Caco-2 (cell line): Measurements from ENCODE around the gene TBCE. TPM values are rescaled to one million over a fixed set of nuclear protein-coding genes. Genes with fewer than 3 reads are reported as not detected.

Source experiments
- BruUV-seq: library from RNA; stranded (reverse); fragments of 400-500 nt; replicated peaks from 2 replicates; lab custom pipeline; 2021; lab: Mats Ljungman, UMichigan
- CTCF ChIA-PET: fragments of 300-600 bp; sonication (Branson Sonifier 250); formaldehyde crosslinking; loops from one replicate; lab custom pipeline; 2022; ENCODE audit warnings: antibody characterized with exemption; lab: Charles Lee
- POLR2A ChIA-PET: fragments of 300-600 bp; sonication (Branson Sonifier 250); formaldehyde crosslinking; loops from one replicate; lab custom pipeline; 2022; ENCODE audit warnings: antibody characterized with exemption; lab: Charles Lee
- DNase-seq, 2 experiments: peaks; one replicate each; pipeline versions ENCODE4 v3.0.0 to v3.0.0-alpha.2; 2020 to 2022
- H3K27me3 ChIP-seq: replicated peaks from 2 replicates; pipeline ENCODE4 v1.6.0; 2011; ENCODE audit warnings: low read length; ENCODE audit not compliant: control insufficient read depth, insufficient read depth
- H3K36me3 ChIP-seq: 2 replicates; pipeline ENCODE4 v1.5.1; 2011; ENCODE audit warnings: low read length; ENCODE audit not compliant: control insufficient read depth, insufficient read depth
- H3K4me1 ChIP-seq: fragments of 250-450 bp; sonication (Bioruptor Pico); 2 replicates; pipeline ENCODE4 v1.5.1; 2020; ENCODE audit warnings: mild to moderate bottlenecking
- H3K4me3 ChIP-seq: 2 replicates; pipeline ENCODE4 v1.5.1; 2011; ENCODE audit warnings: low read depth, mild to moderate bottlenecking, control low read depth, low read length
- H3K9me3 ChIP-seq: fragments of 250-450 bp; sonication (Bioruptor Pico); 2 replicates; pipeline ENCODE4 v1.5.1; 2020; ENCODE audit warnings: mild to moderate bottlenecking, moderate library complexity
- H3K27ac Mint-ChIP-seq: one replicate; pipeline ENCODE4 v1.8.0; 2022; ENCODE audit warnings: mixed read lengths; ENCODE audit not compliant: unreplicated experiment
- H3K27me3 Mint-ChIP-seq: one replicate; pipeline ENCODE4 v1.8.0; 2022; ENCODE audit warnings: mixed read lengths; ENCODE audit not compliant: insufficient read depth, unreplicated experiment
- H3K36me3 Mint-ChIP-seq: one replicate; pipeline ENCODE4 v1.8.0; 2022; ENCODE audit warnings: mild to moderate bottlenecking, mixed read lengths; ENCODE audit not compliant: insufficient read depth, unreplicated experiment
- H3K4me1 Mint-ChIP-seq: one replicate; pipeline ENCODE4 v1.8.0; 2022; ENCODE audit warnings: low read depth, mixed read lengths; ENCODE audit not compliant: unreplicated experiment
- H3K4me3 Mint-ChIP-seq: one replicate; pipeline ENCODE4 v1.8.0; 2022; ENCODE audit warnings: mild to moderate bottlenecking, moderate library complexity, mixed read lengths; ENCODE audit not compliant: unreplicated experiment
- H3K9me3 Mint-ChIP-seq: one replicate; pipeline ENCODE4 v1.8.0; 2022; ENCODE audit warnings: mixed read lengths; ENCODE audit not compliant: unreplicated experiment
- intact Hi-C: fragments of 100-400 bp; cut with micrococcal nuclease; formaldehyde crosslinking; loops from one replicate; pipeline ENCODE4 v1.10.0; 2022; ENCODE audit not compliant: unreplicated experiment
- total RNA-seq: library from RNA; stranded (reverse); gene quantifications from 2 replicates; pipeline ENCODE4 v1.2.3, GENCODE V29; 2022
- TF ChIP-seq, protein P1 (sequence below), 2 experiments: fragments of 200-600 bp in 1 of 2; IDR thresholded peaks; 1 replicate in 1 of 2; 2 replicates in 1 of 2; pipeline versions ENCODE4 v1.5.1 to v1.8.0; 2011 to 2022; ENCODE audit warnings: antibody characterized with exemption in 1 of 2, control low read depth in 1 of 2, inconsistent platforms in 1 of 2, low read depth in 1 of 2, low read length in 1 of 2, mild to moderate bottlenecking in 1 of 2, moderate library complexity in 1 of 2; ENCODE audit not compliant: insufficient read depth in 1 of 2, severe bottlenecking in 1 of 2, unreplicated experiment in 1 of 2

TBCE gene
- total RNA-seq, 1 experiment from 2014 or later: 40.0 TPM

DNA sequence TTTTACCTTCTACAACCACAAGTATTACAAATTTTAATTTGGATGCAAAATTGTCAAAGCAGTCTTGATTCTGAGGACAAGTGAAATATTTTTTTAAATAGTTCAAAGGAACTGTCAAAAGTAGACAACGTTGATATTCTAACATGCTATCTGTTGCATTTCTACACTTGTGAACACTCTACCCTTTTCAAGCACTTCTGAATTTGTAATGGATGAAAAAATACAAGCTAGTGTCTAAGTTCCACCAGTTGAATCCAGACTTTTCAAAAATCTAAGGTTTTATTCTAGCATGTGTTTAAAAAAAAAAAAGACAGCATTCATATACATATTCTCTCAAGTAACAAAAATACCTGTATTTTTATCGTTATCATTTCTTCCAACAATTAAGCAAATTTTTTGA, 41.4 kb upstream of the TBCE start:
- peaks cover 26% of the 10 kb centered on the region for H3K36me3 Mint-ChIP-seq
- Histone ChIP-seq H3K27me3 (no peaks in the 10 kb centered on the region), H3K4me1 (peaks cover under 1% of the 10 kb centered on the region), H3K36me3 (no peaks in the 10 kb centered on the region), H3K9me3 (no peaks in the 10 kb centered on the region), H3K4me3 (peak overlapping the region; percentile 95)
- H3K4me3 Mint-ChIP-seq: no peak overlapping the region
- H3K4me1 Mint-ChIP-seq: peaks cover 16% of the 10 kb centered on the region
- H3K27ac Mint-ChIP-seq: no peak overlapping the region
- POLR2A ChIA-PET: no interaction called here
- DNase-seq: no peak
- CTCF ChIA-PET: no interaction called here
- H3K27me3 Mint-ChIP-seq: no peaks in the 10 kb centered on the region
- BruUV-seq: TSS peak; percentile 53
- TF ChIP-seq, protein P1, sequence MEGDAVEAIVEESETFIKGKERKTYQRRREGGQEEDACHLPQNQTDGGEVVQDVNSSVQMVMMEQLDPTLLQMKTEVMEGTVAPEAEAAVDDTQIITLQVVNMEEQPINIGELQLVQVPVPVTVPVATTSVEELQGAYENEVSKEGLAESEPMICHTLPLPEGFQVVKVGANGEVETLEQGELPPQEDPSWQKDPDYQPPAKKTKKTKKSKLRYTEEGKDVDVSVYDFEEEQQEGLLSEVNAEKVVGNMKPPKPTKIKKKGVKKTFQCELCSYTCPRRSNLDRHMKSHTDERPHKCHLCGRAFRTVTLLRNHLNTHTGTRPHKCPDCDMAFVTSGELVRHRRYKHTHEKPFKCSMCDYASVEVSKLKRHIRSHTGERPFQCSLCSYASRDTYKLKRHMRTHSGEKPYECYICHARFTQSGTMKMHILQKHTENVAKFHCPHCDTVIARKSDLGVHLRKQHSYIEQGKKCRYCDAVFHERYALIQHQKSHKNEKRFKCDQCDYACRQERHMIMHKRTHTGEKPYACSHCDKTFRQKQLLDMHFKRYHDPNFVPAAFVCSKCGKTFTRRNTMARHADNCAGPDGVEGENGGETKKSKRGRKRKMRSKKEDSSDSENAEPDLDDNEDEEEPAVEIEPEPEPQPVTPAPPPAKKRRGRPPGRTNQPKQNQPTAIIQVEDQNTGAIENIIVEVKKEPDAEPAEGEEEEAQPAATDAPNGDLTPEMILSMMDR (IDR thresholded peaks at IDR 0.05; ENCODE audit: insufficient read depth in 1 of 2, low read depth in 1 of 2, low read length in 1 of 2, severe bottlenecking in 1 of 2, unreplicated experiment in 1 of 2): no peak
- no peaks in the 10 kb centered on the region for H3K9me3 Mint-ChIP-seq
- intact Hi-C loops: no loop called here

DNA sequence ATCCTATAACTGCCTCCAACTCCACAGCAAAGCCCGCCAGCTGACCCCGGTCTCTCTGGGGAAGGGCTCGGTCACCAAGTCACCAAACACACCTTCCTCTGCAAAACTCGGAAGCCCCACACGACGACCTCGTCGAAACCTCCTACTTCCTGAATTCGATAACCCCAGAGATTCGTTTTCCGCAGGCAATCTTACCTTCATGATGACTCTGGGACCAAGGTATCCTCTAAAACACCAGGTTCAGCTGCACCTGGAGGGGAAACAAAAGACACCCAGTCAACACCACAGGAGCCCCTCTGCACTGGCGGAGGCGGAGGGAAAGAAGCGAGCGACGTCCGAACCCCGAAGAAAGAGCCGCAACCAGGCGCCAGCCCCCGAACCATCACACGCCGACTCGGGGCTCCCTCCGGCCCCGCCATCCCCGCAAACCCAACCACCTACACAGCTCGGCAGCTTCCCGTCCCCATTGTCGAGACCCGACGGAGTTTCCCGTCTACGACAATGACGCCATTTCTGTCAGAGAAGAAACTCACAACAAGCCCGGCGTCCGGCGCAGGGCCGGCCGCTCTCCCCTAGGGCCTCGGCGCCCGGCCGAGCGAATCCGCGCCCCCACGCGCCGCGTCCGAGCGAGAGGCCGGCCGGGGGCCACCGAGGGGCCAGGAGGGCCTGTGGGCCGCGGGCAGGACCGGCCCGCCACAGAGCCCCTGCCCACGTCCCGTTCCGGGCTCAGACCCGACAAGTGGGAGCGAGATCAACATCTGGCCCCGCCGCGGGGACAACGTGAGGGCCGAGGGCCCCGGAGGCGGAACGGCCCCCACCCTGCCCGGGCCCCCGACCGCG, 40.3 kb upstream of the TBCE start:
- no peaks in the 10 kb centered on the region for H3K36me3 ChIP-seq
- BruUV-seq: no TSS peak
- no peaks in the 10 kb centered on the region for H3K27me3 Mint-ChIP-seq
- no peak overlapping the region for H3K4me3 Mint-ChIP-seq
- POLR2A ChIA-PET: interaction anchor here (0.6 kb wide), 1 partner anchor 19 kb away, joined by 13 read pairs; no protein-coding TSS in a partner anchor
- H3K9me3 Mint-ChIP-seq: no peaks in the 10 kb centered on the region
- CTCF ChIA-PET: no interaction called here
- peak; percentile 41 to 53 for DNase-seq
- no peaks in the 10 kb centered on the region for H3K9me3 ChIP-seq
- no peaks in the 10 kb centered on the region for H3K27me3 ChIP-seq
- peaks cover 27% of the 10 kb centered on the region for H3K4me1 Mint-ChIP-seq
- intact Hi-C loops: no loop called here
- peaks cover 12% of the 10 kb centered on the region for H3K4me1 ChIP-seq
- H3K36me3 Mint-ChIP-seq: peaks cover 23% of the 10 kb centered on the region
- H3K27ac Mint-ChIP-seq: no peak overlapping the region
- TF ChIP-seq, protein P1 (IDR thresholded peaks at IDR 0.05; ENCODE audit: insufficient read depth in 1 of 2, low read depth in 1 of 2, low read length in 1 of 2, severe bottlenecking in 1 of 2, unreplicated experiment in 1 of 2): no peak
- H3K4me3 ChIP-seq: peak overlapping the region; percentile 95

DNA sequence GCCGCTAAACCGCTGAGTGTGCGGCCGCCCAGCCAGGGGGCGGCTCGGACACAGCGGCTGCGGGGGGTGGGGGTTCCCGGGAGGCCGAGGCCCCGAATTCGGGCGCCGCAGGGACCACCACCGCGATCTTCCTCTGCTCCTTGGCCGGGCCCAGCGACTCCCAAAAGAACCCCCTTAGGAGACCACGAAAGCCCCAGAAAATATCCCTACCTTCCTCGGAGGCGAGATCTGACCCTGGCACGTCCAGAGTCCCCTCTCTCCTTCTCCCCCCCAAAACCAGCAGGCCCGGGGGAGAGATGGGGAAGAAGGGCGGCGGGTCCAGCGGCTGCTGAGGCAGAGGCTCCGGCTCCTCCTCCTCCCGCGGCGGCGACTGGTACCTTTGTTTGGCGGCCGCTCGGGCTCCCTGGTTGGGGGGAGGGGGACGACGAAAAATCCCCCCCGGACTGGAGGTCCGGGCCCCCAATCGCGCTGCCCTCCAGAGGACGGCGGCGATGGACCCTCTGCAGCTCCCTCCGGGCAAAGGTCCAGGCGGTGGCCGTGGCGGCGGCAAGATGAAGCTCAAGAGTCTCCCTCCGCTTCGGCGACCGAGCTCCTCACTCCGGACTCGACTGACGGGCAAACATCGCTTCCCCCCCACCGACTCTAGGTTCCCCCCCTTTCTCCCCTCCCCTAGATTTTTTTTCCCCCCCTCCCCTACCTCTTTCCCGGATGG, 39.5 kb upstream of the TBCE start, which contains the start of gene ARID4B:
ARID4B (minus strand) TSS at position 621 of the 712 bp plus-strand sequence. CDS start 1,260 bp downstream, outside the sequence.
- no peak within 1 kb of the TSS for H3K4me3 Mint-ChIP-seq
- CTCF ChIA-PET: interaction anchor here (0.6 to 1.8 kb wide), 7 partner anchors 40 to 518 kb away, joined by 3 to 10 read pairs (median 3); partner anchors contain the start of gene TBCE
- intact Hi-C loops: loop anchor here (1.0 to 2.0 kb wide), 7 partner anchors 31 to 199 kb away; partner anchors contain the start of genes B3GALNT2, RBM34, TBCE and TOMM20

More for the DNA sequence above, 39.5 kb upstream of the TBCE start, which contains the start of gene ARID4B:
- no peak within 1 kb of the TSS for H3K27ac Mint-ChIP-seq
- peaks cover 24% of the 10 kb centered on the region for H3K4me1 Mint-ChIP-seq
- Histone ChIP-seq H3K27me3 (no peaks in the 10 kb centered on the region), H3K4me1 (peaks cover 17% of the 10 kb centered on the region), H3K36me3 (no peaks in the 10 kb centered on the region), H3K4me3 (peak within 1 kb of the TSS; percentile 95), H3K9me3 (no peaks in the 10 kb centered on the region)
- TF ChIP-seq, protein P1 (IDR thresholded peaks at IDR 0.05; ENCODE audit: insufficient read depth in 1 of 2, low read depth in 1 of 2, low read length in 1 of 2, severe bottlenecking in 1 of 2, unreplicated experiment in 1 of 2): no peak
- H3K27me3 Mint-ChIP-seq: no peaks in the 10 kb centered on the region
- no peak for DNase-seq
- peaks cover 23% of the 10 kb centered on the region for H3K36me3 Mint-ChIP-seq
- BruUV-seq: TSS peak; percentile 4
- no peaks in the 10 kb centered on the region for H3K9me3 Mint-ChIP-seq
- POLR2A ChIA-PET: interaction anchor here (0.6 to 1.9 kb wide), 8 partner anchors 32 to 383 kb away, joined by 3 to 14 read pairs (median 6); partner anchors contain the start of gene TBCE
